ENCODE data around the gene CACNA1S. TPM values are rescaled to one million over a fixed set of nuclear protein-coding genes. Genes with fewer than 3 reads are reported as not detected.

Gene CACNA1S
- total and polyA plus RNA-seq, 2 of the 8 experiments (the other 6 are each of a cell fraction or from before 2014, with no cell fraction given): 0.06 TPM; not detected in 1

GRCh38 chr1:201026836-201027235, 85.4 kb downstream of the CACNA1S start:
- H4K5ac ChIP-seq (ENCODE audit: insufficient read length, low read depth, low read length): no peak overlapping the region
- peaks cover 18% of the 10 kb centered on the region; the same call in 1 of the 2 replicates for H3K23me2 ChIP-seq (ENCODE audit: low read depth, low read length)
- H2BK5ac ChIP-seq (ENCODE audit: low read depth, low read length): no peak overlapping the region
- no peak overlapping the region for H2BK15ac ChIP-seq (ENCODE audit: low read length)
- peaks cover 0 to 4% of the 10 kb centered on the region in 2 experiments; a peak in 1 of 4 replicates for H3K79me2 ChIP-seq (ENCODE audit: control insufficient read depth in 1 of 2, insufficient read depth in 2 of 2, low read length in 2 of 2)
- no peak overlapping the region for H3K9ac ChIP-seq (replicated peaks in 1 of 4; ENCODE audit: extremely low read depth in 1 of 4, low read depth in 3 of 4, low read length in 3 of 4)
- TF ChIP-seq FOSL1 (IDR thresholded peaks at IDR 0.05; ENCODE audit: insufficient read depth, low read depth, low read length) (no peak), RFX5 (IDR thresholded peaks at IDR 0.05; ENCODE audit: borderline replicate concordance, low read depth, low read length) (peak; percentile 65; the same call in 1 of the 2 replicates)
- no peak for DNase-seq (ENCODE audit: low read depth in 1 of 2, low spot score in 2 of 2)
- H2BK120ac ChIP-seq (replicated peaks; ENCODE audit: low read depth, low read length): no peak overlapping the region
- peaks cover 0 to 5% (median under 1%) of the 10 kb centered on the region in 4 experiments; a peak in 2 of 7 replicates for H3K27me3 ChIP-seq (replicated peaks in 1 of 4; ENCODE audit: control insufficient read depth in 3 of 4, extremely low read depth in 1 of 4, insufficient read depth in 3 of 4, low read length in 3 of 4)
- CTCF ChIA-PET (ENCODE audit: partially characterized antibody): interaction anchor here (1.2 to 23.5 kb wide), 15 partner anchors 11 to 95 kb away, joined by 3 to 532 read pairs (median 14); no protein-coding TSS in a partner anchor
- H3K56ac ChIP-seq (replicated peaks; ENCODE audit: insufficient read length, low read depth, low read length): no peak overlapping the region
- no peak overlapping the region for H3K14ac ChIP-seq (ENCODE audit: insufficient read length)
- H3K4ac ChIP-seq (replicated peaks; ENCODE audit: insufficient read length, low read depth, low read length): no peak overlapping the region
- H3K23ac ChIP-seq (ENCODE audit: insufficient read length): no peak overlapping the region
- peaks cover 5 to 29% (median 20%) of the 10 kb centered on the region in 4 experiments for H3K4me1 ChIP-seq (replicated peaks in 1 of 4; ENCODE audit: control insufficient read depth in 3 of 4, insufficient read depth in 4 of 4, low read length in 3 of 4)
- H2BK20ac ChIP-seq (ENCODE audit: low read length): no peak overlapping the region
- H3K79me1 ChIP-seq (ENCODE audit: low read depth, low read length): no peaks in the 10 kb centered on the region
- no peak overlapping the region for H3K18ac ChIP-seq (ENCODE audit: extremely low read depth, low read length)
- peaks cover 0 to 5% (median 0%) of the 10 kb centered on the region in 4 experiments; a peak in 3 of 8 replicates for H3K36me3 ChIP-seq (ENCODE audit: control insufficient read depth in 2 of 4, insufficient read depth in 4 of 4, low read length in 3 of 4)
- H3K4me3 ChIP-seq (ENCODE audit: extremely low read depth in 1 of 4, insufficient read depth in 2 of 4, low read depth in 3 of 4, low read length in 4 of 4): no peak overlapping the region
- H4K8ac ChIP-seq (ENCODE audit: extremely low read depth, insufficient read depth, low read length): no peak overlapping the region
- H4K20me1 ChIP-seq (replicated peaks in 1 of 2; ENCODE audit: control insufficient read depth in 1 of 2, insufficient read depth in 2 of 2, low read length in 2 of 2): peaks cover 0 to 1% of the 10 kb centered on the region in 2 experiments
- no peak overlapping the region for H2AFZ ChIP-seq (ENCODE audit: low read length)
- FAIRE-seq: no peak
- no peak overlapping the region for H4K91ac ChIP-seq (replicated peaks; ENCODE audit: insufficient read length, low read length)
- POLR2A ChIA-PET (ENCODE audit: partially characterized antibody): interaction anchor here (0.9 to 6.8 kb wide), 4 partner anchors 12 to 134 kb away, joined by 3 to 41 read pairs (median 18); partner anchors contain the start of gene INAVA
- no peaks in the 10 kb centered on the region for H3K9me3 ChIP-seq (ENCODE audit: insufficient read depth in 2 of 2, low read depth in 1 of 2, low read length in 1 of 2)
- H3K4me2 ChIP-seq (ENCODE audit: insufficient read depth in 1 of 2, low read depth in 2 of 2, low read length in 2 of 2): no peak overlapping the region
- no peak overlapping the region for H2BK12ac ChIP-seq (ENCODE audit: low read depth, low read length)
- no peak overlapping the region for H2AK5ac ChIP-seq (ENCODE audit: low read depth, low read length)
- WGBS, 2 experiments (ENCODE audit: extremely low coverage in 1 of 2, insufficient coverage in 1 of 2, insufficient read length in 1 of 2, insufficient replicate concordance in 2 of 2, low coverage in 1 of 2, low lambda C conversion rate in 2 of 2, missing lambda C conversion rate in 1 of 2): 78% methylated on average over 3 of the region's 3 CpGs; no CpG with 5 or more reads in 1 of the 2 experiments
- H3K27ac ChIP-seq (ENCODE audit: low read depth, low read length): no peak overlapping the region

Measured in H1 (cell line).